GM12801 (cell line): Measurements from ENCODE around the gene GPHB5.

ENCODE experiments used
- TF ChIP-seq, protein P1 (sequence below): IDR thresholded peaks from one replicate; pipeline ENCODE4 v1.5.1; 2011; ENCODE audit warnings: control low read depth; ENCODE audit not compliant: insufficient read length; ENCODE audit errors: extremely low read depth

Gene GPHB5

DNA sequence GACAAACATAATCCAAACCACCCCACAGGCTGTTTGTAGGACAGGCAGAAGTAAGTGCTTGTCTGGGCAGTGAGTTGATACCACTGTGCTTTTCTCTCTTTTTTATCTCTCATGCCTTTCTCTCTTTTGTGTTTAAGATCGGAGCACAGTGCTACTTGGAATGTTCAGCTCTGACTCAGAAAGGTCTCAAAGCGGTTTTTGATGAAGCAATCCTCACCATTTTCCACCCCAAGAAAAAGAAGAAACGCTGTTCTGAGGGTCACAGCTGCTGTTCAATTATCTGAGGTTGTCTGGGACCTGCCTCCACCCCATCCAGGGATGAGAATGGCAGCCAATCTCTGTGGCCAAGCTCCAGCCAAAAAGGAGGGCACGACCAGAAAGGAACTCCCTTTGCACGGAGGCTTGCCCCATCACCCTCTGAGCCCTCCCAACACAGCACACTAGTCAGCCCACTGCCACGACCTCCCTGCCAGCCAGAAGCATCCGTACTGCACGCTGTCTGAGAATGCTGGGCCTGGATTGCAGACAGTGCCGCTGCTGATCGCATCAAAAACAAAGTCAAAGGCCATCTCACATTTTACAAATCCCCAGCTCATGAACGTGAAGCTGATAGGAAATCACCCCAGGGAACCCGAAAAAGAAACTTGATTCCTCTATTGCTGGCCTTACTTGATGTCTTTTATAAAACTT, 27.8 kb downstream of the GPHB5 start:
- TF ChIP-seq, protein P1, sequence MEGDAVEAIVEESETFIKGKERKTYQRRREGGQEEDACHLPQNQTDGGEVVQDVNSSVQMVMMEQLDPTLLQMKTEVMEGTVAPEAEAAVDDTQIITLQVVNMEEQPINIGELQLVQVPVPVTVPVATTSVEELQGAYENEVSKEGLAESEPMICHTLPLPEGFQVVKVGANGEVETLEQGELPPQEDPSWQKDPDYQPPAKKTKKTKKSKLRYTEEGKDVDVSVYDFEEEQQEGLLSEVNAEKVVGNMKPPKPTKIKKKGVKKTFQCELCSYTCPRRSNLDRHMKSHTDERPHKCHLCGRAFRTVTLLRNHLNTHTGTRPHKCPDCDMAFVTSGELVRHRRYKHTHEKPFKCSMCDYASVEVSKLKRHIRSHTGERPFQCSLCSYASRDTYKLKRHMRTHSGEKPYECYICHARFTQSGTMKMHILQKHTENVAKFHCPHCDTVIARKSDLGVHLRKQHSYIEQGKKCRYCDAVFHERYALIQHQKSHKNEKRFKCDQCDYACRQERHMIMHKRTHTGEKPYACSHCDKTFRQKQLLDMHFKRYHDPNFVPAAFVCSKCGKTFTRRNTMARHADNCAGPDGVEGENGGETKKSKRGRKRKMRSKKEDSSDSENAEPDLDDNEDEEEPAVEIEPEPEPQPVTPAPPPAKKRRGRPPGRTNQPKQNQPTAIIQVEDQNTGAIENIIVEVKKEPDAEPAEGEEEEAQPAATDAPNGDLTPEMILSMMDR: no peak

DNA sequence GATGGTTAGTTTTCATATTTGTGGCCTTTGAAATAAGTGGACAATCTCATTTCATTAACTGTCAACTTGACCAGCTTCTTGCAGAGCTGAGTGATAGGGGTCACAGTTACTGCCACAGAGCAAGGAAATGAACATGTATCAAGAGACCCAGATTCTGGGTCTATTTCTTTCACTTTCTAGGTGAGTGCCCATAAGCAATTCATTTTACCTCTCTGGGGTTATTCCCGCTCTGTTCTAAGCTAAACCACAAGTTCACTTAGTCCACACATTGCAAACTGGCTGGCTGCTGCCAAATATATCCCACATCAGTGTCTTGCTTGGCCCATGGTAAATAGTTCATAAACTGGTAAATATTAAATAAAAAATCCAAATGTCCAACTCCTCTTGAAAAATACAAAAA, 29.9 kb downstream of the GPHB5 start:
- TF ChIP-seq, protein P1: no peak

DNA sequence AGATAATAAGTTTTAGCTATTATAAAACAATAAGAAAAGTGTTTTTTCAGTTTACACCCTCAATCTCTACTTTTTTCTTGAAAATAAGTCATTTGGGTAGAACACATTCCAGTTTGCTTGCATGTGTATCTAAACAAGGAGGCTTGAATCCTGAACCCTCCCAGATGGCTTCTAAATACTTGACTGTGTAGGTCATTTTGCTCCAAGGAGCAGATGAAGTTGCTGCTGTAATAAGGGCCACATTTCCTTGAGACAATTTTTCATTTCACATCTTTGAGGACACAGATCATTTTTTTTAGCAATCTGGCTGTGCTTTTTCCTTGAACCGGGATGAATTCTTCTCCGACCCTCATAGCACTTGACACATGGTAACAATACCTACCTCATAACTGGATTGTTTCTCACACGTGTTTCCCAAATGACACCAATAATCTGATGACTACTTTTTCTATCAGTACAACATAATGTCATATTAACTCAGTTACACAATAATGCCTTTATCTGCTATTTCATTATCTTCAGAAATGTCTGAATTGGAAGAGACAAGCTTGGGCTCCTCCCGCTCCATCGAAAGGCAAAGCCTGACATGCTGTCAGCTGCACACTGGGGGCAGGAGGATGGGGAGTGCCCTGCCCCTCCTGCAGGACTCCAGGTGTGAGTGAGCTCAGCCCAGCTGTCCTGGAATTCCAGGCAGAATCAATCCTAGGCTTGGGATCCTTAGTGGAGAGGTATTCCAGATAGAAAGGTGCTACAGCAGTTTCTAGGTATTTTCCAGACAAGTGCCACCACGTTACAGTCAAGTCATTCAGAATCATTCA, 30.9 kb downstream of the GPHB5 start:
- TF ChIP-seq, protein P1: no peak

DNA sequence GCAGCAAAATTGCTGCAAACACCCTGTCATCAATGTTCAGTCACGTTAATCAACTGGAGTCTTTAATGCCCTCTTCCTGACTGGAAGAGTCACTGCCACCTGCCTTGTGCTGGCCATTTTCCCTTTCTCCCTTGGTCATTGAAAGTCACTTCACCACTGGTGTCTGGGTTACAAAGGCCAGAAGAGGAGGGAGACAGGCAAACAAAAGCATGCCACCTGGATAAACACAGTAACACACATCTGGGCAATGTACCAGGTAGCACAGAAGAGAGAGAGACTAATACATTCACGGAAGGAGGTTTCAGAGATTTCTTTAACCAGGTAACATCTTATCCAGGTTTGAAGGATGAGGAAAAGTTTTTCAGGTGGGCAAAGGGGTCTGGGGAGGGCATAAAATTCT, 32.7 kb downstream of the GPHB5 start:
- TF ChIP-seq, protein P1: no peak

DNA sequence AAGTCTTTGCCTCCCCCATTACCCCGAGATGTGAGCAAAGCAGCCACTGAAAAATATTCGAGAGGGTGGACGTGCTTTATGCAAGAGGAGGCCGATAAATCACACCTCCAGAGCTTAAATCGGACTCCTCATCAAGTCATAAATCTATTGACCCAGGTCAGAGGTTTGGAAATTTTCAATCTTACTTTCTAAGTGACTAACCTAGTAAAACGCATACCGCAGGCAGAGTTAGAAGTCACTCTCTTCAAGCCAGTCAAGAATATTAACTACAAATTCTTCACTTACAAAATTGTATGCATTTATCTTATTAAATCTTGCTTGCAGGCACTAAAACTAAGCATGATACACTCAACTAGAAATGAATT, 34.9 kb downstream of the GPHB5 start:
- TF ChIP-seq, protein P1: no peak

DNA sequence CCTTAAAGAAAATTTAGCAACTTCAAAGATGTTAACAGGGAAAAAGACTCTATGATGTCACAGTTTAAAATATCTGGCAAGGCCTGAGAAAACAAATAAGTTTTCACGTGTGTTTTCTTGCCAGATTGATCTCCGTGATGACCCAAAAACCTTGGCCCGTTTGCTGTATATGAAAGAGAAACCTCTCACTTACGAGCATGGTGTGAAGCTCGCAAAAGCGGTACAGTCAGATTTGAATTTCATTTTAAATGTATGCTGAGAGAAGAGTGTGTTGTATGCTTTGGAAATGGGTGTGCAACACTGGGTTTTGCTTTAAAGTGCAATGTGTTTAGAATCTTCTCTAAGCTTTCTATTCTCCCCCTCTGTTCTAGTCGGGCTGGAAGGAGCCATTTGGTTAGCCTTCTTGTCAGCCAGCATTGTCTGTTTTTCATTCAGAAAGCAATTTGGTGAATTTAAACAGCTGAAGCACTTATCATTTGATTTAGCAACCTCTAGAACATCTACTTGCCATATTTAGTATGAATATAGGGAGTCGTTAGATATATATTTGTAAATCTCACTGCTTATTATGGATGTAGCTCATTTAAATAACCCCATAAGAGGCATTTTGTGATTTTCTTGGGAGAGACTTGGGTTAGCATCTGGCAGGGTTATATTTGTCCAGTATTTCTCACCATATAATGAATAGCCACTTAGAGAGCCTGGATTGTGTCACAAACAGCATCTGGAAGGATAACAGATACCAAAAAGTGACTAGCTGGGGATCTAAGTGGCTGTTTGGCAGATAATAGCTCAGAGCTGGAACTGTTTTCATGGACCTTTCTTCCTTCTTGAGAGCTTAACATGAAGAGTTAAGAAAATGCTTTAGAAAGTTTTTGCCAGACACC, 35.5 kb downstream of the GPHB5 start:
- TF ChIP-seq, protein P1: no peak

DNA sequence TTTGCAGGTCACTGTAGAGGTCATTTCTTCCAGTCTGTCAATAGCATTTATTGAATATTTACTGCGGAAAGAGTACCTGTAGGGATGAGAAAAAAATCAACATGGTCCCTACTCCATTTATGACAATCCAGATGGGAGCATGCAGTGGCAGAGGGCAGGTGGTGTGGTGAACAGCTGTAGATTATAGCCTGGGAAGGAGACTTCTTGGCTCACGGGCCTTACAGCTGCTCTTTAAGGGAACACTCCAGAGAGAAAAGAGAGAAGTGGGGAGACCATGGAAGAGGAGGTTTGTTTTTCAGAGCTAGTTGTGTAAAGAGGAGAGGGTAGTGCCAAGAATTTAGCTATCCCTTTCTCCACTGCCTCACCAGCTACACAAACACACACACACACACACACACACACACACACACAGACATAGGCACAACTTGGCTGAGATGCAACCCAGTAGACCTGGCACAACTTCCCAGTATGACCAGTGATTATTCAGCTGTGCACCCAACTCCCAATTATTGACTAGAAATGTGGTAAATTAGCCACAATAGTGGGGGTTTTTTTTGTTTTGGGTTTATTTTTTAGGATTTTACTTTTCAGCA, 41.0 kb downstream of the GPHB5 start:
- TF ChIP-seq, protein P1: no peak
